ENCODE data around the gene ZWILCH.
"Not testable (repeated sequence)": the region's sequence is repeated elsewhere in the genome, so short reads cannot be mapped to it uniquely, and the experiment has no call there.

The ZWILCH gene

DNA sequence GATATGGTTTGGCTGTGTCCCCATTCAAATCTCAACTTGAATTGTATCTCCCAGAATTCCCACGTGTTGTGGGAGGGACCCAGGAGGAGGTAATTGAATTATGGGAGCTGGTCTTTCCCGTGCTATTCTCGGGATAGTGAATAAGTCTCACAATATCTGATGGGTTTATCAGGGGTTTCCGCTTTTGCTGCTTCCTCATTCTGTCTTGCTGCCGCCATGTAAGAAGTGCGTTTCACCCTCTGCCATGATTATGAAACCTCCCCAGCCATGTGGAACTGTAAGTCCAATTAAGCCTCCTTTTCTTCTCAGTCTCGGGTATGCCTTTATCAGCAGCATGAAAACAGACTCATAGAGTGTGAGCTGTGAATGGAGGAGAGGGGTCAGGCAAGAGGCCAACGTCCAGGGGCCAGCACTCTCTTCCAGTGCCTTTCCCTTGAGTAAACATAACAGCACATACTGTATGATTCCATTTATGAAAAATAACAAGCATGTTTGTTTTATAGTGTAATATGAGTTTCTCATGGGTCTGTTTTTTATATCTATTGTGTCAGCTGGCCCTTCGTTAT, 76.9 kb downstream of the ZWILCH start:
- no peak for DNase-seq

DNA sequence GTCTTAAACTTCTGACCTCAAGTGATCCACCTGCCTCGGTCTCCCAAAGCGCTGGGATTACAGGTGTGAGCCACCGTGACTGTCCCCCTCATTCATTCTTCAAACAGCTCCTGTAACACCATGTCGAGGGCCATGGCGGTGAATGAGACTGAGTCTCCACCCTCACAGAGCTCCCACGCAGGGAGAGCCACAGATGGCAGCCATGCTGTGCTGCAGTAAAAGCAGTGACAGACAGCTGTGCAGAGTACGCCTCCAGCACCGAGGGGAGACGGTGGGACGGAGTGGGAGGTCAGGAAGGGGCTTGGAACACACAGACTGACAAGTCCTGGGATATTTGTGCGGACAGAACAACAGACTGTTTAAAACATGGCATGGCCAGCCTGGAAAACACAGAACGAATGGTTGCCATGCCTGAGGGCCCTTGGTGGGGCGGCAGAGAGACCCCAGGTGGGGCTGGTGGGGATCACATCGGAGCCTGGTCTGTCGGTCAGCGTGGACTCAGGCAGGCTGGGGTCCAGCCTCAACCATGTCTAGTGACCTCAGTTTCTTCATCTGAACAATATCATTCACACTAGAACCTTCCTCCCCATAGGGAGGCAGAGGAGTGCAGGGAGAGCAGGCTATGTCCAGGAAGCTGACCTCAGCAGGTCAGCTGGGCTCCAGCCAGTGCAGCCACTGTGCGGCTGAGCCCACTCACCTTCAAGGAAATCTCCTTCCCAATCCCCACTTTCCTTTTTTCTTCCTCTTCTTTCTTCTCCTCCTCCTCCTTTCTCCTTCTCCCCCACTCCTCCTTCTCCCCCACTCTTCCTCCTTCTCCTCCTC, 81.2 kb downstream of the ZWILCH start:
- DNase-seq, result no peak

DNA sequence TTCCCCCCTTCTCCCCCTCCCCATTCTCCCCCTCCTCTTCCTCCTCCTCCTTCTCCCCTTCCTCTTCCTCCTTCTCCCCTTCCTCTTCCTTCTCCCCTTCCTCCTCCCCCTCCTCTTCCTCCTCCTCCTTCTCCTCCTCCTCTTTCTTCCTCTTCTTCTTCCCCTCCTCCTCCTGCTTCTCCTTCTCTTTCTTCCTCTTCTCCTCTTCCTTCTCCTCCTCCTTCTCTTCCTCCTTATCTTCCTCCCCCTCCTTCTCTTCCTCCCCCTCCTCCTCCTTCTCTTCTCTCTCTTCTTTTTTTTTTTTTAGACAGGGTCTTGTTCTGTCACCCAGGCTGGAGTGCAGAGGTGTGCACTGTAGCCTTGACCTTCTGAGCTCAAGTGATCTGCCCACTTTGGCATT, 81.9 kb downstream of the ZWILCH start:
- no peak for DNase-seq

DNA sequence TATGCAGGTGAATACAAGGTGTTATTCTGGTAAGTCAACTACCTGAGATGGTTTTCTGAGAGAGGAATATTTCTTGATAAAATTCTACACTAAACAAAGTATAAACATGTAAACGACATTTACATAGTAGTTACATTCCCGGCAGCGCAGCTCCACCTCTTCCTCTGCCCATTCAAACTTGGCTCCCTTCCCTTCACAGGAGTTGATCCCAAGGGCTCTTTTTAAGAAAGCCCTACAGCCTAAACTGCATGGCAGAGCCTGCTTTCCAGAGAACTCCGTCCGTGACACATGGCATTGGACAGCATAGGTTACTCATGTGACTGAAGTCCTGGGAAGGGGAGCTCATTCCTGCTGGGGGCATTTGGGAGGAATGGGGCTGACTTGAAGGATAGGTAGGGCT, 82.6 kb downstream of the ZWILCH start:
- DNase-seq, result no peak

DNA sequence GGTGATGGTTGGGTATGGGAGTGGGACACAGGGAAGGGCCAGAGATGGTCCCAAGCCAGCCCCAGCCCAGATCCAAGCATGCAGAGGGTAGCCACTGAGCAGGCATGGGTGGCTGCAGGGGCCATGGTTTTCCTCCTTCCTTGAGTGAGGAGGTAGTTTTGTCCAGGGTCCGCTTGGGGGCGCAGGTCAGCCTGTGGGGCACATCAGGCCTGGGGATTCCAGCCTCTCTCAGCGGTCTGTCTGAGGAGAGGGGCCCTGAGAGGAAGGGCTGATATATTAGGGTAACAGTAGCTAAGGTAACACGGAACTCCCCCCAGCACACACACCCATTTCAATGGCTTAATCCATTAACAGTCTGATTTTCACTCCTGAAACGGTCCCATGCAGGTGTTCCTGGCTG, 83.4 kb downstream of the ZWILCH start:
- no peak for DNase-seq

DNA sequence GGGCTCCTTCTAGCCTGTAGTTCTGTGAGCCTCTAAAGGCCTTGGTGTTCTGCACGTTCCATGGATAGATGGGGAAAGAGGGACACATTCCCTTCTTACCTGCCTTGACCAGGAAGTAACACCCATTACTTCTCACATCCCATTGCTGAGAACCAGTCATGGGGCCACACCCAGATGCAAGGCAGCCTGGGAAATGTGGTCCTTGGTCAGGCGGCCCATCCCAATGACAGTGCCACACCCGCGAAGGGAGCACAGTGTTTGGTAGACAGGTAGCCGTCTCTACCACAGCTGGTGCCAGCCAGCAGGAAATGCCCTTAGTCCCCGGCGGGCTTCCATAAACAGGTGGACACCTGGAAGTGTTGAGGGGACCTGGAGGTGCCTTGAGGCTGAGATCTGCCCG, 83.8 kb downstream of the ZWILCH start:
- DNase-seq, result no peak

DNA sequence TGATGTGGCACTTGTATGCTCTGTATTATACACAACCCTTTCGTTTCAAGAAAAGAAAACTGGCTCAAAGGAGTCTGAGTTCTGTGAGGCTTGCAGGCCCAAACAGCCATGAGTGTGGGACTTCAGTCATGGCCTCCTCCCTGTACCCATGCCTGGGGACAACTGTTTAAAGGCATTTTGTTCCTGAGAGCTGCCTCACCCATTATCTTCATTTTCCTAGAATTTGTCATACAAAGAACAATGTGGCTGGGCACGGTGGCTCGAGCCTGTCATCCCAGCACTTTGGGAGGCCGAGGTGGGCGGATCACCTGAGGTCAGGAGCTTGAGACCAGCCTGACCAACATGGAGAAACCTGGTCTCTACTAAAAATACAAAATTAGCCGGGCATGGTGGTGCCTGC, 84.3 kb downstream of the ZWILCH start:
- DNase-seq, result not testable (repeated sequence)

DNA sequence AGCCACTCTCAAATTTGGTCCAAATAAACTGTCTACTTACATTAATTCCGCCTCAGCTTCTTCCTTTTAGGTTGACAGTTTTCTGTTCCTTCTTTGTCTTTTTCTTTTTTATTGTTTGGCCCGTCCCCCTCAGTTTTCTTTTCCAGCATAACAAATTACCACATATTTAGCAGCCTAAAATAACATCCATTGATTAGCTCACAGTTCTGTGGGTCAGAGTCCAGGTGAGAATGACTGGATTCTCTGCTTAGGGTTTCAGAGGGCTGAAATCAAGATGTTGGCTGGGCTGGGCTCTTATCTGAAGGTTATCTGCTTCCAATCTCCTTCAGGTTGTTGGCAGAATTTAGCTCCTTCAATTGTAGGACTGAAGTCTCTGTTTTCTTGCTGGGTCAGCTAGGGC, 85.3 kb downstream of the ZWILCH start:
- DNase-seq, result no peak

DNA sequence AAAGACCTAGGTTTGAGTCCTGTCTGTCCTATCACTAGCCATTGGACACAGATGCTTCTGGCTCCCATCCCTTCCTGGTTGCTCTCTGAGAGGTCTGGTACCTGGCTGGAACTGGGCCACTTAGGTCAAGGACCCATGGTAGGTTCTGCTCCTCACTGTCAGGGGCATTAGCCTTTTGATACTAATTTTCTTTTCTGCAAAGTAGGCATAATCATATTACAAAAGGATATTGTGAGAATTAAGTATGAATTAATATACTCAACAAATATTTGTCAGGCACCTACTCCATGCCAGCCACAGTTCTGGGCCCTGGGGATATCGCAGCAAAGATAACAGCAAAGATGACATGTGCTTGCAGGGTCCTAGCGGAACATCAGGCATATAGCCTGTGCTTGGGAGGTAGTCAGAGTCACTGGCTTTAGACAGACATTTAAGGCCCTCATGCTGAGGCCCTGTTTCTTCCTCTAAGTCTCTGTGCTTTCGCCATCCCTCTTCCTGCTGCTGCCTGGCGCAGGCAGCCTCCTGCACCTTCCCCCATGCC, 86.3 kb downstream of the ZWILCH start:
- no peak for DNase-seq

DNA sequence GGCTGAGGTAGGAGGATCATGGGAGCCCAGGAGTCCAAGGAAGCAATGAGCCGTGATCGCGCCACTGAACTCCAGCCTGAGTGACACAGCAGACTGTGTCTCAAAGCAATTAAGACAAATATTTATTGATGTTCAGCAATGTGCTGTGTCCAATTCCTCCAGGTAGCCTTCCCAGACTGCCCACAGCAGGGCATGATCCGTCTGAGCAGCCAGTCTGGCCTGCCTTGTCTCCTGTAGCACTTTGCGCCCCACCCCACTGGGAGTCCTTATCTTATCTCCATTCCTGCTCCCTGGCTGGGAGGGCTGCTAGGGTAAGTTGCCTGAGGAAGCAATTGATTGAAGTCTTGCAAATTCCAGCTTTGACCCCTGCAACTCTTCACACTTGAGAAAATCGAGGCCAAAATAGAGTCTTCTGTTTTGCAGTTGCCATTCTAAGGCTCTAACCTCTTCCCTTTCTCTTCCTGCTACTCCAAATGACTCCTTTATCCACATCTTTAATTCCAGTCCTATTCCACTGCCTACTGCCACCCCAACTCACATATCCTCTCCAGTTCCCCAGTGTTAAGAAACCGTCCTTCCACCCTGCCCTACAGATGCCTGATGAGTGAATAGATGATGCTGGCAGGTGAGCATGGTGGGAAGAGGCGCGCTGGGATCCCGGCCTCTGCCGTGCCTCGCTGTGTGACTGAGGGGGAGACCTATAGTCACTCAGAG, 87.5 kb downstream of the ZWILCH start:
- DNase-seq, result no peak

DNA sequence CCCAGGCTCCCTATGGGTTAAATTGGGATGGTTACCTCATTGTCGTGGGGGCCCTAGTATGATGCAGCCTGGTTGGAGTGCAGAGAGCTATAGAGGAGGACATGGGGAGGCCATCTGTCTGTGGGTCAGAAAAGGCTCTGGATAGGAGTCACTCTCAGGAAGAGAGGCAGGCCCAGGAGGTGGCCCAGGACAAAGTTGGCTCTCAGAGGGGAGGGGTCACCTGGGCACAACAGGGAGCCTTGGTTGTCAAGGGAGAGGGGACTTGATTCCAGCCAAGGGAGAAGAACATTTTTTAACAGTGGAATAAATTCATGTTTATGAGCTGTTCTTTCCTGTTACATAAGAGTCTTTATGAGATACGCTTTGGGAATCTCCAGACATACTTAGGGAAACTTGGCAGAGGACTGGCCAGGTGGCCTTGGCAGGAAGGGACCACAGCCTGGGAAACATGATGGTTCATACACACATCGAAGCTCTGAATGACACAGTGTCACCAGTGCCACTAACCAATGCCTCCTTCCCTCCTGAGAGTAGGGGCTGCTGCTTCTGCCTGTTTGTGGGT, 88.2 kb downstream of the ZWILCH start:
- DNase-seq, result no peak

DNA sequence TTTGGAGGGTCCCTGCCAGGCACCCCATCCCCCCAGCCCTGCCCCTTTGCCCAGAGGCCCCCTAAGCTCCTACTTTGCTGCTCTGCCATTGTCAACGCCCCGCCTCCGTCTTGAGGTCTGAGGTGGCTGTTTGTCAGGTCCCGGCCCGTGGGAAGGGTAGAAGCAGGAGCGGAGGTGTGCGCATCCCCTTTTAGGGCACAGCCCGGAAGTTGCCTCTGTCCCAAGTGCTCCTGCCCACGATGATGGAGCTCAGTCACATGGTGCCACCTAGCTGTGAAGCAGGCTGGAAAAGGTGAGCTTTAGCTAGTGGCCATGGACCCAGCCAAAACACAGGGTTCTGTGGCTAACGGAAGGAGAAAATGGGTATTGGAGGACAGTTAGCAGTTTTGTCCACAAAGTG, 89.2 kb downstream of the ZWILCH start:
- DNase-seq, result no peak

DNA sequence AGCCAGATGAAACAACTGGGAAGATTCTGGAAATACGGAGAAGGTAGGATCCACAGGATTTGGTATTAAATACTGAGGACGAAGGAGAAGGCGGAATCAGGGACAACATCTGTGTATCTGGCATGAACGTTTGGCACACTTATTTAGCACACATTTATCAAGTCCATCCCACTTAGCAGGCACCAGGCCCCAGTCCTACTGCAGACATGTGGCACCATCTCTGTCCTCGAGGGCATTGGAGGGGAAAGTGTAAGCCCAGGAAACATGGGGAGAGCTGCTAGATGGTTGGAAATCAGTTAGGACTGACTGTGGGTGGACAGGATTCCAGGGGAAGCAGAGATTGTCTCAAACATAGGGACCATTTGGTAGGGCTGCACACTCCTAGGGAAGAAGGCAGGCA, 89.7 kb downstream of the ZWILCH start:
- no peak for DNase-seq

DNA sequence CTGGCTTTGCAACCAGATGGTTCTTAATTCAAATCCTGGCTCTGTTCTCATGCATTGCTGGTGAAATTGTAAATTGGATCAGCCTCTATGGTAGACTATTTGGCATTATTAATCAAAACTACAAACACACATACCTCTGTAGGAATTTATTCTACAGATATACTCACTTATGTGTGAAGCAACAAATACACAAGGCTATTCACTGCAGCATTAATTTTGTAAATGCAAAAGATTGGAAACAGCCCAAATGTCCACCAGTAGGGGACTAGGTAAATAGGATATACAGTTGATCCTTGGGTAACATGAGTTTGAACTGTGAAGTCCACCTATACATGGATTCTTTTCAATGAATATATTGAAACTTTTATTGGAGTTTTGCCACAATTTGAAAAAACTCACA, 90.2 kb downstream of the ZWILCH start:
- DNase-seq, result no peak

DNA sequence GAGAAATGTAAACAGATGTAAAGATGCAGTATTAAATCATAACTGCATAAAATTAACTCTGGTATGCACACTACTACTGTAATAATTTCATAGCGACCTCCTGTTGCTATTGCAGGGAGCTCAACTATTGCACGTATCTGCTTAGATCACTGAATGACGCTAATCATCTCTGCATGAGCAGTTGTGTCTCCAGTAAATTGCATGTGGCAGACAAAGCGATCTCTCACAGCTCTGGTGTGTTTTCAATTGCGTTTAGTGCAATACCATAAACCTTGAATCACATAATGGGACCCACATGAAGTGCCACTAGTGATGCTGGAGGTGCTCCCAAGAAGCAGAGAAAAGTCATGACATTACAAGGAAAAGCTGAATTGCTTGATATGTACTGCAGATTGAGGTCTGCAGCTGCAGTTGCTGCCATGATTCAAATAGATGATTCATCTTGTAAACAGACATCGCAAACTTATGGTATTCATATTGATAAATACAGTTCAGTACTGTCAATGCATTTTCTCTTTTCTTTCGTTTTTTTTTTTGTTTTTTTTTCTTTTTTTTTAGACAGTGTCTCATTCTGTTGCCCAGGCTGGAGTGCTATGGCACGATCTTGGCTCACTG, 90.9 kb downstream of the ZWILCH start:
- no peak for DNase-seq

DNA sequence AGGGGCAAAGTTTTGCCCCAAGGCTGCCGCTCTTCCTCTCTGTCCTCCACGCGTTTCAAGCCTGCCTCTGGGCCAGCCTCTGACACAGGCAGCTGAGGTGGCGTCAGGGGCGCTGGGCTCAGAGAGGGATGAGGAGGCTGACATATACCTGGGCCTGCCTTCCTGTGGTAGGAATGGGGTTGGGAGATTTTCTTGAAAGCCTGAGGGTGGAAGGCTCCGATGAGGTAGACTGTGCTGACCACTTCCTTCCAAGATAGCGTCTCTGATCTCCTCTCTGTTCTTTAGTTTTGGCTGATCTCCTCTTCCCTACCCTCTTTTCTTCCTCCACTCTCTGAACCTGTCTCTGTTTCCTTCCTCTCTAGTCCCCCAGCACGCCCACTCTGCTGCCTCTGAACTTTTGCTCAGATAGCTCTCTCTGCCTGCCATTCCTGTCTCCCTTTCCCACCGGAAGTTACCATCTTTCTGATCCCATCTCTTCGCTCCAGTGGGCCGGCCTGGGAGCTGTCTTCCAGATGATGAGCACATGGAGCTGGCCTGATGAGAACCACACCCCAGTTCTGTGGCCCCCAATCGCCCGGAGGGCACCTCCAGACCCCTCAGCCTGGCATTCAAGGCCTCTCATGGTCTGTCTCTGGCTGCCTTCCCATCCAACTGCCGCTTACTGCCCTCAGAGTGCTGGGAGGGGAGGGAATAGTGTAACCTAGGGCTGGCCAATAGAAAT, 93.1 kb downstream of the ZWILCH start:
- no peak for DNase-seq
